ENCODE measurements around the gene ALDH1A1. TPM values are rescaled to one million over a fixed set of nuclear protein-coding genes. Genes with fewer than 3 reads are reported as not detected.

The ALDH1A1 gene
- total RNA-seq = 899 and 2,448 TPM in 2 replicates

DNA sequence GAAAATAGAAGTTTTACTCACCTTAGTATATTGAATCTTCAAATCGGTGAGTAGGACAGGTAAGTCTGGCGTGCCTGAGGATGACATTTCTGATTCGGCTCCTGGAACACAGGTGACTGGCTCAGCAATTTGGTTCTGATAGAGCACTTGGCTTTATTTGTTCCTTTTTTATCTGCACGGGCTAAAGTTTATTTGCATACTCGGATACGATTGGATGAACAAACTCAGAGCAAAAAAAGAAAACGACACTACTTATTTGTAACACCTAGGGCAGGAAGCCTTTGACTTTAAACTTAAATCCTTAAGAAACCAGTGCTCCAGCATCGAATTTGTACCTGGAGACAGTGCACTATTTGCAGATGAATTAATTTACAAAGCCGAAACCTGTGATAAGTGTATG is at the start of gene ALDH1A1:
Gene ALDH1A1, minus strand, starts transcription at position 140 of the 400 bp plus-strand sequence. Its CDS starts 53 bp downstream, at position 87.

Other genes starting within 250 kb of the ALDH1A1 start
- gene ANXA1, start 198.8 kb upstream of the ALDH1A1 start, total RNA-seq = 294 and 868 TPM in 2 replicates

Data from dermis lymphatic vessel endothelial cell (primary cell).